Measurements from ENCODE around the gene FBXO3. TPM values are rescaled to one million over a fixed set of nuclear protein-coding genes. Genes with fewer than 3 reads are reported as not detected.
A peak's percentile ranks its signal among the peaks of the same experiment; 100 is the strongest.

The FBXO3 gene
- polyA plus RNA-seq, 3 donors = 17.5 to 25.2 (median 21.4) TPM

GRCh38 chr11:33779849-33780528 is 5.7 kb upstream of the FBXO3 start:
- Histone ChIP-seq H3K4me2 (replicated peaks; ENCODE audit: extremely low read depth, low read length, poor library complexity, severe bottlenecking) (no peak overlapping the region), H3K79me2 (ENCODE audit: insufficient read depth, low read length) (no peaks in the 10 kb centered on the region), H4K20me1 (ENCODE audit: insufficient read depth, low read length) (no peaks in the 10 kb centered on the region), H3K4me3 (replicated peaks in 1 of 3; ENCODE audit: low read depth in 2 of 3, low read length in 3 of 3) (no peak overlapping the region), H2AFZ (ENCODE audit: insufficient read depth, low read depth, low read length, poor library complexity, severe bottlenecking) (no peak overlapping the region), H3K9me3 (replicated peaks in 1 of 2; ENCODE audit: control insufficient read depth in 1 of 2, insufficient read depth in 1 of 2, low read length in 2 of 2) (no peaks in the 10 kb centered on the region), H3K27me3 (ENCODE audit: control insufficient read depth in 2 of 2, insufficient read depth in 2 of 2, low read length in 2 of 2) (peaks cover 17 to 44% of the 10 kb centered on the region in 2 donors), H3K36me3 (replicated peaks in 1 of 2; ENCODE audit: control insufficient read depth in 1 of 2, insufficient read depth in 2 of 2, low read length in 2 of 2) (no peaks in the 10 kb centered on the region), H3K27ac (ENCODE audit: low read depth in 1 of 2, low read length in 2 of 2) (no peak overlapping the region), H3K4me1 (ENCODE audit: control insufficient read depth in 1 of 2, insufficient read depth in 2 of 2, low read length in 2 of 2) (peaks cover 3% of the 10 kb centered on the region in 2 donors), H3K9ac (ENCODE audit: insufficient read depth, low read length, poor library complexity, severe bottlenecking) (no peak overlapping the region)
- Mint-ChIP-seq H3K4me3 (no peak overlapping the region), H3K9me3 (peaks cover 0 to 6% (median 2%) of the 10 kb centered on the region in 7 donors), H3K27ac (no peak overlapping the region), H3K36me3 (peaks cover 0 to 3% of the 10 kb centered on the region in 2 donors), H3K27me3 (ENCODE audit: low read depth in 3 of 3) (peaks cover 25 to 42% (median 35%) of the 10 kb centered on the region in 3 donors), H3K4me1 (peaks cover 4% of the 10 kb centered on the region)
- no peak for DNase-seq
- 96% methylated on average over 4 of the region's 7 CpGs for WGBS (ENCODE audit: insufficient coverage)
- intact Hi-C loops (cut with micrococcal nuclease) = no loop called here
- TF ChIP-seq CTCF (IDR thresholded peaks at IDR 0.05) = no peak

- Histone ChIP-seq H3K36me3 (replicated peaks in 1 of 2; ENCODE audit: control insufficient read depth in 1 of 2, insufficient read depth in 2 of 2, low read length in 2 of 2) (no peaks in the 10 kb centered on the region), H2AFZ (ENCODE audit: insufficient read depth, low read depth, low read length, poor library complexity, severe bottlenecking) (no peak overlapping the region), H3K4me1 (ENCODE audit: control insufficient read depth in 1 of 2, insufficient read depth in 2 of 2, low read length in 2 of 2) (peaks cover 7 to 10% of the 10 kb centered on the region in 2 donors), H3K9me3 (replicated peaks in 1 of 2; ENCODE audit: control insufficient read depth in 1 of 2, insufficient read depth in 1 of 2, low read length in 2 of 2) (no peaks in the 10 kb centered on the region), H3K9ac (ENCODE audit: insufficient read depth, low read length, poor library complexity, severe bottlenecking) (no peak overlapping the region), H3K27me3 (ENCODE audit: control insufficient read depth in 2 of 2, insufficient read depth in 2 of 2, low read length in 2 of 2) (peaks cover 18 to 47% of the 10 kb centered on the region in 2 donors), H3K27ac (ENCODE audit: low read depth in 1 of 2, low read length in 2 of 2) (no peak overlapping the region), H3K4me2 (replicated peaks; ENCODE audit: extremely low read depth, low read length, poor library complexity, severe bottlenecking) (no peak overlapping the region), H4K20me1 (ENCODE audit: insufficient read depth, low read length) (no peaks in the 10 kb centered on the region), H3K4me3 (replicated peaks in 1 of 3; ENCODE audit: low read depth in 2 of 3, low read length in 3 of 3) (no peak overlapping the region), H3K79me2 (ENCODE audit: insufficient read depth, low read length) (peaks cover 6% of the 10 kb centered on the region)
- peaks cover 0 to 3% of the 10 kb centered on the region in 2 donors for H3K36me3 Mint-ChIP-seq
- TF ChIP-seq CTCF (IDR thresholded peaks at IDR 0.05) = no peak
- peaks cover 9% of the 10 kb centered on the region for H3K4me1 Mint-ChIP-seq
- WGBS (ENCODE audit: insufficient coverage) = 61% methylated on average over 5 of the region's 5 CpGs
- peak overlapping the region in 1 of 2 donors; percentile 59 for H3K4me3 Mint-ChIP-seq
- peaks cover 30 to 45% (median 39%) of the 10 kb centered on the region in 3 donors for H3K27me3 Mint-ChIP-seq (ENCODE audit: low read depth in 3 of 3)
- intact Hi-C loops (cut with micrococcal nuclease) = no loop called here
- peaks cover 0 to 6% (median 3%) of the 10 kb centered on the region in 7 donors for H3K9me3 Mint-ChIP-seq
- DNase-seq = no peak
- no peak overlapping the region for H3K27ac Mint-ChIP-seq
Observed at GRCh38 chr11:33778675-33779074, 4.4 kb upstream of the FBXO3 start.
